ENCODE results near the gene RNF150.
"Not testable (repeated sequence)": the region's sequence is repeated elsewhere in the genome, so short reads cannot be mapped to it uniquely, and the experiment has no call there.

RNF150 gene

DNA sequence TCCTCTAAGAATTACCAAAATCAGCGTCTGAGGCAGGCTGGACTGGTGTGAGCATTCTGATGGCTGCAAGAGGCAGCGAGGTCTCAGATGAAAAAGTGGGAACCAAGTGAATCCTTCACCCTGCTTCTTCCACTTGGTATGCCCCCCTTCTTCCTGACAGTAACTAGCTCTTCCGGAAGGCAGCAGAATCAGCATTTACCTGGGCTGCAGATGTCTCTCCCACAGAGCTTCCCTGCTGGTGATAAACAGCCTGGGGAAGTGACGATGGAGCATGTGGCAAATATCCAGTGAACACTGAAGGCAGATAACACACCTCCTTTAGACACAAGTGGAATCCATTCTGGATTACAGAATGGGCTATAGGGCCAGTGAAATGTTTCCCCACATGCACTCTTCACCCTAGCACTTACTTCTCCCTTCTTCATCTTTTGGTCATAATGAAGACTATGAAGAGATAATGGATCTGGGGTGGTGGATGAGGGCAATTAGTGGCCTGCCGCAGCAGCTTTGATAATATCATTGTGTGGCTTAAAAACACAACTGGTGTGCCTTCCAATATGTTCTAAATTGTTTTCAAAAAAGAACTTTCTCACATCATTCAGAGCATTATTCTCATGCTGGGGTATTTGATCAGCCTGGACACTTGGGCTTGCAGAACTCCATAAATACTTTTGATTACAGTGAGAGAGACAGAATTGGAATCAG, 316.3 kb downstream of the RNF150 start:
- no peak for DNase-seq (ENCODE audit: low spot score)

DNA sequence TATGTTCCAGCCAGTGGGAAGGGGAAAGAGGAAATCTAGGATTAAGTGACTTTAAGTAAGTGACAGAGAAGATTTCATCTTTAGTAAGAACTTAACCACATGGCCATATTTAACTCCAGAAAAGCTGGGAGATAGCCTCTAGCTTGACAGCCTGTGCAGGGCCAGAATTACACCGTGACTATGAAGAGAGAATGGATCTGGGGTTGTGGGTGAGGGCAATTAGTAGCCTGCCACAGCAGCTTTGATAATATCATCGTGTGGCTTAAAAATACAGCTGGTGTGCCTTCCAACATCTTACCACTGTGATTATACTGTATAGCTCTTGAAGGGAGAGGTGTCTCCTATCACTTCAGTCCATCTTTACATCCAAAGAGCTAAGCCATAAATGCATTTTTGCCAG, 319.5 kb downstream of the RNF150 start:
- DNase-seq (ENCODE audit: low spot score), result no peak

DNA sequence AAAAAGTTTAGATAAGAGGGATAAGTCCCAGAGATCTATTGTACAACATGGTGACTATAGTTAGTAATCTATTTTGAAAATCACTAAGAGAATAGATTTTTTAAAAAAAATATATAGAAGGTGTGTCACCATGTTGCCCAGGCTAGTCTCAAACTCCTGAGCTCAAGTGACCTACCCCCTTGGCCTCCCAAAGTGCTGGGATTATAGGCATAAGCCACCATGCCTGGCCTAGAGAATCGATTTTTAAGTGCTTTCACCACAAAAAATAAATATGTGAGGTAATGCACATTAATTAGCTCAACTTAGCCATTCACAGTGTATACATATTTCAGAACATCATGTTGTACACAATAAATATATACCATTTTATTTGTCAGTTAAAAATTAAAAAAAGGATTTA, 320.4 kb downstream of the RNF150 start:
- DNase-seq (ENCODE audit: low spot score), result no peak

DNA sequence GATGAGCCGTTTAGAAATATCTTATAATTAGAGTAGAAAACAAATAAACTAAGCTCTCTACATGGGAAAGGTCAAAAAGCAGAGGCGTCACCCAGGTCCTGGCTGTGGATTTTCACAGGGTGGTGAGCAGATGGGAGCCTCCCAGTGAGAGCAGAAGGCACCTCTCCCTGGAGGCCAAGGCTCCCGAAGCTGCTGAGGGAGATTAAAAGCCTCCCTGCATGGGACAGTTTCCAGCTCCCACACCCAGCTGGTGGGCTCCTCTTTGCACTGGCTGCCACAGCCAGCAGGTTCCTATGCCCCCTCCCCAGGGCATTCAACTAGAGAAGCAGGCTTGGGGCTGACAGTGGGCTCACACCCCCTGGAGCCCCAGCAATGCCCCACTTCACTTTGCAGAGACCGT, 321.8 kb downstream of the RNF150 start:
- DNase-seq (ENCODE audit: low spot score), result no peak

DNA sequence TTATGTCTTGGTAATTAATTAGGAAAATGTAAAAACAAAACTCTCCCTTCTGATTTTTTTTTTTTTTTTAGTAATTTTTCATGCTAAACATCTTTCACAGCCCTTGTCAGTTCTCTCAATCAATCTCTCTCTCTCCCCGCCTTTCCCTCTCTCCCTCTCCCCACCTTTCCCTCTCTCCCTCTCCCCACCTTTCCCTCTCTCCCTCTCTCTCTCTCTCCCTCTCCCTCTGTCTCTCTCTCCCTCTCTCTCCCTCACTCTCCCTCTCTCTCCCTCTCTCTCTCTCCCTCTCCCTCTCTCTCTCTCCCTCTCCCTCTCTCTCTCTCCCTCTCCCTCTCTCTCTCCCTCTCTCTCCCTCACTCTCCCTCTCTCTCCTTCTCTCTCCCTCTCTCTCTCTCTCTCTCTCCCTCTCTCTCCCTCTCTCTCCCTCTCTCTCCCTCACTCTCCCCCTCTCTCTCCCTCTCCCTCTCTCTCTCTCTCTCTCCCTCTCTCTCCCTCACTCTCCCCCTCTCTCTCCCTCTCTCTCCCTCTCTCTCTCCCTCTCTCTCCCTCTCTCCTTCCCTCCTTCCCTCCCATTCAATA, 322.6 kb downstream of the RNF150 start:
- DNase-seq (ENCODE audit: low spot score), result not testable (repeated sequence)
